Activated T-cell treated with anti-CD3 and anti-CD28 coated beads, Interleukin-2, amount 50 U/mL, for 1 hour (primary cell): ENCODE measurements around the gene CLPSL2.
A peak's percentile ranks its signal among the peaks of the same experiment; 100 is the strongest.

Experiments
- DNase-seq: peaks from one replicate; pipeline ENCODE4 v3.0.0-alpha.2; 2020

The CLPSL2 gene

GRCh38 chr6:35787266-35788218 lies 11.1 kb downstream of the CLPSL2 start:
- no peak for DNase-seq

GRCh38 chr6:35788423-35788982 lies 12.1 kb downstream of the CLPSL2 start:
- DNase-seq = no peak

- DNase-seq = no peak
These were observed 14.3 kb downstream of the CLPSL2 start for GRCh38 chr6:35790683-35791082.

GRCh38 chr6:35794536-35795452 lies 18.4 kb downstream of the CLPSL2 start:
- no peak for DNase-seq

- no peak for DNase-seq
These were observed 19.2 kb downstream of the CLPSL2 start for GRCh38 chr6:35795453-35796071.

- no peak for DNase-seq
These were observed 19.8 kb downstream of the CLPSL2 start for GRCh38 chr6:35796236-35796635.

- no peak for DNase-seq
These were observed 21.6 kb downstream of the CLPSL2 start for GRCh38 chr6:35797837-35798526.

- no peak for DNase-seq
These were observed 22.3 kb downstream of the CLPSL2 start for GRCh38 chr6:35798706-35799105.

- no peak for DNase-seq
These were observed 24.8 kb downstream of the CLPSL2 start for GRCh38 chr6:35801148-35801547.

DNA sequence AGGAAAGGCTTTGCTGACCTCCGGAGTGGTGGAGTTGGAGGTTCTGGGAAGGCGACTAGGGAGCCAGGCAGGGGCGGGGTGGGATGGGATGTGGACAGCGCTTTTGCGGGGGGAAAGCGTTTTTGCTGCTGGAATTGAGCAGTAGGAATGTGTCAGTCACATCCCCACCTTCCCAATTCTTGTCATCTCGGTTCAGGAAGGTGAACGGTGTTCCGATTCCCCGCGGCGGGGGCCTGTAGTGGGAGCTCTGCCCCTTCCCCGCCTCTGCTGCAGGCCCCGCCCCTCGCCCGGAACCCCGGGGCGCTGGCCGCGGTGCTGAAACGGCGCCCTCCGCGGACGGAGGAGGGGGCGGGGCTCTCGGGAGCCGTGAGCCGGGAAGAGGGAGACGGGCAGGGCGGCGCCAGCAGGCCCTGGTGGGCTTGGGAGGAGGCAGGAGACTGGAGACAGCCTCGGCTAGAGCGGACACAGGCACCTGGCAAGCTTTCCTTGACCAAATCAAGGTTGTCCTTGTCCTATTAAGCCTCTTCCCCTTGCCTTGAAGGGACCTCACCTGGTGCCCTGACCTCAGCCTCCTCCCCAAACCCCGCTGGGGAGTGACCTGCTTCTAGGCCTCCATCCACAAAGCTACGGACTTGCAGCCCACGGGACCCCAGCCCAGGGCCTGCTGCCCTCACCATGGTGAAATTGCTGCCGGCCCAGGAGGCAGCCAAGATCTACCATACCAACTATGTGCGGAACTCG lies 28.8 kb downstream of the CLPSL2 start, which contains the start of gene LHFPL5:
TSS of gene LHFPL5 (plus strand) at position 357 of the 741 bp plus-strand sequence. CDS start at position 676, 319 bp downstream.
- DNase-seq = peak; percentile 59

DNA sequence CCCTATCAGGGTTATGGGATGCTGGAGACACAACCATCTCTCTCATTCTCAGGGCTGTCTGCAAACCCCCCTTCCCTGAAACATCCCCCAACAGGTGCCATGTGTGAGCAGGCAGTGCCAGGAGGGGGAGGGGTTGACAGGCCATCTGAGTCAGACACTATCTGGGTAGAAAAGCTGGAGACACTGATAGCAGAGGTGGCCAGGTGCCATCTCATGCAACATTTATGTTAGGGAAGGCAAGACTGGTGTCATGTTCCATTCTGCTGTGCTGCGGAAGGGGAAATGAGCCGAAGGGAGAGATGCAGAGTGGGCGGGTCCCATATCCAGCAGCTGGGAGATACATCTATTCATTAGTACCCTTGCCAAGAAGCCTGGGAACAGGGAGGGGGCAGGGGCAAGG lies 32.3 kb downstream of the CLPSL2 start:
- no peak for DNase-seq

DNA sequence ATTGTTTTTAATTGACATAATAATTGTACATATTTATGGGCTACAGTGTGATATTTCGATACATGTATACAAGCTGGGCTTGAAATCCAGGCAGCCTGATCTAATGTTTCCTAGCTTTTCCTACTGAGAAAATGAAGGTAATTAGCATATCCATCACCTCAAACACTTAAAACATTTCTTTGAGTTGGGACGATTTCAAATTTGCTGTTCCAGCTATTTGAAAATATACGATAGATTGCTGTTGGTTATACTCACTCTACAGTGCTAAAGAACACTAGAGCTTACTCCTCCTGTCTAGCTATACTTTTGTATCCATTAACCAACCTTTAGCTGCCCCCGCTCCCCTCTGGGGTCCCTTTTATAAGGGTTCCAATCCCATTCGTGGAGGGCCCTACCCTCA lies 33.4 kb downstream of the CLPSL2 start:
- no peak for DNase-seq

- no peak for DNase-seq
These were observed 34.7 kb downstream of the CLPSL2 start for GRCh38 chr6:35810971-35811698.

DNA sequence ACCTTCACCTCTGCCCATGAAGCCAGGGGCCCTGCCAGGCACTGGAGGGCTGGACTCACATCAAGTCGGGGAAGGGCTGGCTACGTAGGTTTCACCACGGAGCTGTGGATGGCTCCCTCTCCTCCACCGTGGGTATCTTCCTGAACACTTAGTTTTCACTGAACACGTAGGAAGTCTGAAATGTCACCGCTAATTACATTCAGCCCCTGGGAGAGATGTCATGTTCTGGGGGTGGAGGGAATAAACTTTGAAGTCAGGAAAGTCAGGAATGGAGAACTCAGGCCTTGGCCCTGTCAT lies 35.2 kb downstream of the CLPSL2 start:
- no peak for DNase-seq

DNA sequence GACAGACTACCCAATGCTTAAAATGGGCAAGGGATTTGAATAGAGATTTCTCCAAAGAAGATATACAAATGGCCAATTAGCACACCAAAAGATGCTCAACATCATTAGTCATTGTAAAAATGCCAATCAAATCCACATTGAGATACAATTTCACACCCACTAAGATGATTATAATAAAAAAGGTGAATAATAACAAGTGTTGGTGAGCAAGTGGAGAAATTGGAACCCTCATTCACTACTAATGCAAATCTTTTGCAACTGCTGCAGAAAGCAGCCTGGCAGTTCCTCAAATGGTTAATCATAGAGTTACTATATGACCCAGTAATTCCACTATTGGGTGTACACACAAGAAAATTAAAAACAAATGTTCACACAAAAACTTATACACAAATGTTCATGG lies 41.1 kb downstream of the CLPSL2 start:
- DNase-seq = no peak

DNA sequence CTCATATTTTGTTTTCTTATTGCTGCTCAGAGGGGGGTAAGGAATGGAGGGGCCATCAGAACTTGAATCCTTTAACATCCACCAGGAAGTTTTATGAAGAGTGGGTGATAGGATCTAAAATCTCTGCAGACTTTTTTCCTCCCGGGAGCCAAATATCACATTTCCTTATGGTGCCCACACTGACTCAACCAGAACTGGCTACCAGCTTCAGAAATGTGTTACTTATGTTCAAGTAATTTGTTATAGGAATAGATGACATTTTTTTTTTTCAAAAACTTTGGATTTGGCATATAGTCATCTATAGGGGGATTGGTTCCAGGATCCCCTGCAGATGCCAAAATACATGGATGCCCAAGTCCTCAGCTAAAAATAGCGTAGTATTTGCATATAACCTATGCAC lies 47.2 kb downstream of the CLPSL2 start:
- no peak for DNase-seq

GRCh38 chr6:35824552-35825192 lies 48.3 kb downstream of the CLPSL2 start:
- DNase-seq = no peak
